Measurements from ENCODE around the gene VTI1B.

Gene VTI1B

DNA sequence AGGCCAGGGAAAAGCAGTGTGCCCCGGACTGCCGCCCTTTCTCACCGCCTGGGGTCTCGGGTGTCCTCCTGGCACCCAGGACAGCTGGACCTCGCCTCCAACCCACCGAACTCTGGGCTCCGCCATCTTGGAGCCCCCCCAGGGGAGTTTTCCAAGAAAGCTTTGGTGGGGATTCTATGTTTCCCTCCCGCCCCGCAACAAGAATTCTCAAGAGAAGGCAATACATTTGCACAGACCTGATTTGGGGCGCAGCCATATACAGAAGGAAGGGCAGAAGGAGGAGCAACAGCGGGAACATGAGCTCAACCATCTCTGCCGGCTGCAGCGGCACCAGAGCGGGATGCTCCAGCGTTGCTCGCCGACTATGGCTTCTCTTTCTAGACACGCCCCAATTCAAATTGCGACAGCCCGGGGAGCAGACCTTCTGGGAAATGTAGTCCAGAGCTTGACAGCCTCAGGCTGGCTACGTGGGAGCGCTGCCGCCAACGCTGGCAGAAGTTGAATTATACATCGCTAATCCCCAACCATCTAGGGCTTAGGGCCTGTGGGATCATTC, 21.0 kb upstream of the VTI1B start, which contains the start of gene RDH11:
TSS of gene RDH11 (minus strand) at position 371 of the 556 bp plus-strand sequence. CDS start at position 310, 61 bp downstream.
- H3K23ac ChIP-seq (ENCODE audit: low read length): no peak within 1 kb of the TSS
- peak within 1 kb of the TSS; percentile 92 for H2BK120ac ChIP-seq (ENCODE audit: low read depth, low read length)
- no CpG with 5 or more reads among the region's 25 CpGs for WGBS (ENCODE audit: extremely low coverage, insufficient coverage, low lambda C conversion rate)
- peaks cover 7% of the 10 kb centered on the region for H3K36me3 ChIP-seq (ENCODE audit: control insufficient read depth, insufficient read depth, low read length)
- peak within 1 kb of the TSS; percentile 47 for H2BK5ac ChIP-seq (ENCODE audit: low read length)
- H2AK5ac ChIP-seq (ENCODE audit: low read length): peak within 1 kb of the TSS; percentile 45
- H3K4me2 ChIP-seq (ENCODE audit: low read length): peak within 1 kb of the TSS; percentile 63
- peak within 1 kb of the TSS; percentile 97 for H3K4ac ChIP-seq (ENCODE audit: low read depth, low read length)
- H3K79me1 ChIP-seq (ENCODE audit: low read length): peaks cover 21% of the 10 kb centered on the region
- H3K79me2 ChIP-seq (ENCODE audit: control insufficient read depth, insufficient read depth, low read length): peaks cover 31% of the 10 kb centered on the region
- peak within 1 kb of the TSS; percentile 83 for H3K4me3 ChIP-seq (ENCODE audit: low read length)
- H4K8ac ChIP-seq (ENCODE audit: low read depth, low read length): no peak within 1 kb of the TSS
- peak within 1 kb of the TSS; percentile 83 for H3K27ac ChIP-seq (ENCODE audit: low read depth, low read length)
- peak; percentile 96 for DNase-seq
- no peak within 1 kb of the TSS for H2BK15ac ChIP-seq (replicated peaks; ENCODE audit: low read depth)
- H3K27me3 ChIP-seq (ENCODE audit: insufficient read depth, low read length, poor library complexity): no peaks in the 10 kb centered on the region
- H3K9ac ChIP-seq (ENCODE audit: low read length): peak within 1 kb of the TSS; percentile 87
- peak within 1 kb of the TSS; percentile 96 for H3K56ac ChIP-seq (ENCODE audit: low read length)
- H3K18ac ChIP-seq (ENCODE audit: low read length): peak within 1 kb of the TSS; percentile 97
- H3K4me1 ChIP-seq (ENCODE audit: control insufficient read depth, low read depth, low read length): peaks cover 3% of the 10 kb centered on the region
- H4K5ac ChIP-seq (ENCODE audit: low read length): no peak within 1 kb of the TSS

DNA sequence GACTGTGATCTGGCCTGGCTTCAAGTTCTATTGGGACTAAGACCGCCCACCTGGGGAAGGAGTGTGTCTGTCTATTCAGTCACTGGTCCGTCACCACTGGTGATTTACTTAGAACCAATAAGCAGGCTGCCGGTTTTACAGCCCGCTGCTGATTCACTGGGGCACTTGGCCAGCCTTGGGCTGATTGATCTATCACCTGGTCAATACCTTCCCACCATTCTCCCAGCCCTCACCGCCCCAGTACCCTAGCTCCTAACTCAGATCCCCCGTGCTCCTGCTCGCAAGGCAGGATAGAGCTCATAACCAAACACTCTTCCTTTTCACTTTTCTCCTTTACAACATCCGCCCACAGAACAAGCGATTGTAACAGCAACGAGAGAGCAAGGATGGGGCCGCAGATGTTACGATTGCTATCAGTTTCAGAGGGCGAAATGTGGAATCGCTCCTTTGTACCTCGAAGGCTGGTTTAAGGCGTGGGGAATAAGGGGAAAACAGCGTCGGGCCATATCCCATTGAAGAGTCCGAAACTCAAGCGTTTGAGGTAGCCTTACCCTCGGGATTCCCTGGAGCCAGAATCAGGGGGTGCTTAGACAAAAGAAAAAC, 20.5 kb upstream of the VTI1B start:
- Histone ChIP-seq H3K23ac (ENCODE audit: low read length) (no peak overlapping the region), H3K18ac (ENCODE audit: low read length) (peak overlapping the region; percentile 97), H4K5ac (ENCODE audit: low read length) (no peak overlapping the region), H2BK15ac (replicated peaks; ENCODE audit: low read depth) (no peak overlapping the region), H3K27ac (ENCODE audit: low read depth, low read length) (peak overlapping the region; percentile 83), H2AK5ac (ENCODE audit: low read length) (peak overlapping the region; percentile 45), H3K9ac (ENCODE audit: low read length) (peak overlapping the region; percentile 87), H3K4me3 (ENCODE audit: low read length) (peak overlapping the region; percentile 83), H4K8ac (ENCODE audit: low read depth, low read length) (no peak overlapping the region), H3K79me2 (ENCODE audit: control insufficient read depth, insufficient read depth, low read length) (peaks cover 34% of the 10 kb centered on the region), H3K4me1 (ENCODE audit: control insufficient read depth, low read depth, low read length) (peaks cover 3% of the 10 kb centered on the region), H3K36me3 (ENCODE audit: control insufficient read depth, insufficient read depth, low read length) (peaks cover 10% of the 10 kb centered on the region), H3K79me1 (ENCODE audit: low read length) (peaks cover 23% of the 10 kb centered on the region), H2BK5ac (ENCODE audit: low read length) (peak overlapping the region; percentile 47), H2BK120ac (ENCODE audit: low read depth, low read length) (peak overlapping the region; percentile 92), H3K27me3 (ENCODE audit: insufficient read depth, low read length, poor library complexity) (no peaks in the 10 kb centered on the region), H3K4me2 (ENCODE audit: low read length) (peak overlapping the region; percentile 63), H3K56ac (ENCODE audit: low read length) (peak overlapping the region; percentile 96), H3K4ac (ENCODE audit: low read depth, low read length) (peak overlapping the region; percentile 97)
- DNase-seq: peak; percentile 94
- no CpG with 5 or more reads among the region's 21 CpGs for WGBS (ENCODE audit: extremely low coverage, insufficient coverage, low lambda C conversion rate)

DNA sequence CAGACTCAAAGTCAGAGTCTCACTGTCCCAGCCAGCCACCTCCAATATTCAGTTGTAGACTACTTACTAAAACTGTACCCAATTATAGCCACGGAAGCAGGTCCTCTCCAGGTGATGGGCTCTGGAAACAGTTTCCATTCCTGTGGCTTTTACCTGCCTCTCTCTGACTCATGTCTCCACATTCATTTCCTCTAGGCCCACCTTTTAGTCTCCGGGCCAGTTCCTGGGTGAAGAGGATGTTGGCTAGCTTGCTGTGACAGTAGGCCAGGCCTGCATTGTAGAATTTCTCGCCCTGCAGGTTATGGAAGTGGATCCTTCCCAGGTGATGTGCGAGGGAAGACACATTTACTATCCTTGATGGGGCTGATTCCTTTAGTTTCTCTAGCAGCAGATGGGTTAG, 15.6 kb upstream of the VTI1B start:
- Histone ChIP-seq H3K23ac (ENCODE audit: low read length) (no peak overlapping the region), H4K5ac (ENCODE audit: low read length) (no peak overlapping the region), H2BK15ac (replicated peaks; ENCODE audit: low read depth) (no peak overlapping the region), H3K27me3 (ENCODE audit: insufficient read depth, low read length, poor library complexity) (no peaks in the 10 kb centered on the region), H4K8ac (ENCODE audit: low read depth, low read length) (no peak overlapping the region), H3K18ac (ENCODE audit: low read length) (no peak overlapping the region), H2BK120ac (ENCODE audit: low read depth, low read length) (no peak overlapping the region), H3K4me3 (ENCODE audit: low read length) (no peak overlapping the region), H3K79me1 (ENCODE audit: low read length) (peaks cover 26% of the 10 kb centered on the region), H3K27ac (ENCODE audit: low read depth, low read length) (no peak overlapping the region), H2BK5ac (ENCODE audit: low read length) (no peak overlapping the region), H3K4ac (ENCODE audit: low read depth, low read length) (no peak overlapping the region), H2AK5ac (ENCODE audit: low read length) (no peak overlapping the region), H3K4me1 (ENCODE audit: control insufficient read depth, low read depth, low read length) (peaks cover 3% of the 10 kb centered on the region), H3K9ac (ENCODE audit: low read length) (no peak overlapping the region), H3K79me2 (ENCODE audit: control insufficient read depth, insufficient read depth, low read length) (peaks cover 38% of the 10 kb centered on the region), H3K56ac (ENCODE audit: low read length) (no peak overlapping the region), H3K4me2 (ENCODE audit: low read length) (no peak overlapping the region), H3K36me3 (ENCODE audit: control insufficient read depth, insufficient read depth, low read length) (peaks cover 27% of the 10 kb centered on the region)
- no peak for DNase-seq
- WGBS (ENCODE audit: extremely low coverage, insufficient coverage, low lambda C conversion rate): no CpG with 5 or more reads among the region's 4 CpGs

DNA sequence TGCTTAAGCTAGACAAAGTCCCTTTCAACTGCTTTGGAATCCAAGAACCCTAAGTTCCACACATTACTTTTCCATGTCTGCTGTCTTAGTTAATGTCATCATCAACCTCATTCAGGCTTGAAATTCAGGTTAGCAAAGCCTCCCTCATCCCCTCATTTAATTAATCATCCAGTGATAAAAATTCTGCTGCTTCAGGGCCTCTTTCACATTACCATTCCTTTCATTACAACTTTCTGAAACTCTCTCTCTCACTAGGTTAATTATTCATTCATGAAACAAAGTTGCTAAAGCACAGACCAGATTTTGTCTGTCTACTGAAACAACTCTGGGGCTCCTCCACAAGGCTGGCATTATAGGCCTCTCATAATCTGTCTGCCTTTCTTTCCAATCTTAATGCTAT, 9.4 kb upstream of the VTI1B start:
- Histone ChIP-seq H4K5ac (ENCODE audit: low read length) (no peak overlapping the region), H2BK120ac (ENCODE audit: low read depth, low read length) (no peak overlapping the region), H2BK15ac (replicated peaks; ENCODE audit: low read depth) (no peak overlapping the region), H2AK5ac (ENCODE audit: low read length) (no peak overlapping the region), H3K4me3 (ENCODE audit: low read length) (no peak overlapping the region), H3K79me1 (ENCODE audit: low read length) (peaks cover 8% of the 10 kb centered on the region), H3K4ac (ENCODE audit: low read depth, low read length) (no peak overlapping the region), H3K4me2 (ENCODE audit: low read length) (no peak overlapping the region), H3K56ac (ENCODE audit: low read length) (no peak overlapping the region), H2BK5ac (ENCODE audit: low read length) (no peak overlapping the region), H3K23ac (ENCODE audit: low read length) (no peak overlapping the region), H3K4me1 (ENCODE audit: control insufficient read depth, low read depth, low read length) (no peaks in the 10 kb centered on the region), H3K27ac (ENCODE audit: low read depth, low read length) (no peak overlapping the region), H3K18ac (ENCODE audit: low read length) (no peak overlapping the region), H4K8ac (ENCODE audit: low read depth, low read length) (no peak overlapping the region), H3K79me2 (ENCODE audit: control insufficient read depth, insufficient read depth, low read length) (peaks cover 11% of the 10 kb centered on the region), H3K9ac (ENCODE audit: low read length) (no peak overlapping the region), H3K27me3 (ENCODE audit: insufficient read depth, low read length, poor library complexity) (no peaks in the 10 kb centered on the region), H3K36me3 (ENCODE audit: control insufficient read depth, insufficient read depth, low read length) (peaks cover 17% of the 10 kb centered on the region)
- DNase-seq: no peak

DNA sequence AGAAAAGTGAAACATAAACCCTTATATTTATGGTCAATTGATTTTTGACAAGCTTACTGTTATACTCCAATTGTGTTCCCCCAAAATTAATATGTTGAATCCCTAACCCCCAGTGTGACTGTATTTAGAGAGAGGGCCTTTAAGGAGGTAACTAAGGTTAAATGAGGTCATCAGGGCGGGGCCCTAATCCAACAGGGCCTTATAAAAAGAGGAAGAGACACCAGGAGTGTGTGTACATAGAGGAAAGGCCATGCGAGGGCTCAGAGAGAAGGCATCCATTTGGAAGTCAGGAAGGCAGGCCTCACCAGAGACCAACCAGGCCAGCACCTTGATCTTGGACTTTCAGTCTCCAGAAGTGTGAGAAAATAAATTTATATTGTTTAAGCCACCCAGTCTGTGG, 6.5 kb upstream of the VTI1B start:
- no peak overlapping the region for H4K5ac ChIP-seq (ENCODE audit: low read length)
- no peak overlapping the region for H3K4me3 ChIP-seq (ENCODE audit: low read length)
- H3K36me3 ChIP-seq (ENCODE audit: control insufficient read depth, insufficient read depth, low read length): peaks cover 20% of the 10 kb centered on the region
- no peak overlapping the region for H2BK120ac ChIP-seq (ENCODE audit: low read depth, low read length)
- no peak overlapping the region for H3K23ac ChIP-seq (ENCODE audit: low read length)
- no peaks in the 10 kb centered on the region for H3K4me1 ChIP-seq (ENCODE audit: control insufficient read depth, low read depth, low read length)
- H3K79me1 ChIP-seq (ENCODE audit: low read length): peaks cover 7% of the 10 kb centered on the region
- DNase-seq: no peak
- no peaks in the 10 kb centered on the region for H3K27me3 ChIP-seq (ENCODE audit: insufficient read depth, low read length, poor library complexity)
- H3K56ac ChIP-seq (ENCODE audit: low read length): no peak overlapping the region
- no peak overlapping the region for H3K4me2 ChIP-seq (ENCODE audit: low read length)
- H3K27ac ChIP-seq (ENCODE audit: low read depth, low read length): no peak overlapping the region
- H2BK5ac ChIP-seq (ENCODE audit: low read length): no peak overlapping the region
- no peak overlapping the region for H3K18ac ChIP-seq (ENCODE audit: low read length)
- peaks cover 8% of the 10 kb centered on the region for H3K79me2 ChIP-seq (ENCODE audit: control insufficient read depth, insufficient read depth, low read length)
- no peak overlapping the region for H3K9ac ChIP-seq (ENCODE audit: low read length)
- no peak overlapping the region for H4K8ac ChIP-seq (ENCODE audit: low read depth, low read length)
- H2BK15ac ChIP-seq (replicated peaks; ENCODE audit: low read depth): no peak overlapping the region
- H2AK5ac ChIP-seq (ENCODE audit: low read length): no peak overlapping the region
- H3K4ac ChIP-seq (ENCODE audit: low read depth, low read length): no peak overlapping the region
- no CpG with 5 or more reads among the region's 2 CpGs for WGBS (ENCODE audit: extremely low coverage, insufficient coverage, low lambda C conversion rate)
